HG03025 (cell line): ENCODE data around the gene SPO11.

Experiments
- ATAC-seq: cut with Tn5 transposase; IDR thresholded peaks from one replicate; pipeline ENCODE4 v1.9.1; 2021; ENCODE audit warnings: mild to moderate bottlenecking, moderate library complexity; ENCODE audit not compliant: unreplicated experiment, low FRiP score

Gene SPO11

GRCh38 chr20:57372581-57373350 lies 43.2 kb downstream of the SPO11 start:
- no peak for ATAC-seq

GRCh38 chr20:57374343-57374930 lies 44.8 kb downstream of the SPO11 start:
- ATAC-seq: no peak

- ATAC-seq: no peak
These were observed 45.5 kb downstream of the SPO11 start for GRCh38 chr20:57374931-57375651.

GRCh38 chr20:57375652-57376230 lies 46.1 kb downstream of the SPO11 start:
- ATAC-seq: no peak

GRCh38 chr20:57377350-57377749 lies 47.7 kb downstream of the SPO11 start:
- no peak for ATAC-seq

GRCh38 chr20:57378107-57378506 lies 48.5 kb downstream of the SPO11 start:
- ATAC-seq: no peak

- no peak for ATAC-seq
These were observed 49.2 kb downstream of the SPO11 start for GRCh38 chr20:57378646-57379262.

- no peak for ATAC-seq
These were observed 49.7 kb downstream of the SPO11 start for GRCh38 chr20:57379263-57379647.

GRCh38 chr20:57380081-57380750 lies 50.6 kb downstream of the SPO11 start:
- no peak for ATAC-seq

GRCh38 chr20:57381596-57382503 lies 52.2 kb downstream of the SPO11 start:
- no peak for ATAC-seq

- no peak for ATAC-seq
These were observed 52.9 kb downstream of the SPO11 start for GRCh38 chr20:57382516-57382915.

- ATAC-seq: no peak
These were observed 54.1 kb downstream of the SPO11 start for GRCh38 chr20:57383447-57384347.

GRCh38 chr20:57384486-57384885 lies 54.9 kb downstream of the SPO11 start:
- ATAC-seq: no peak

GRCh38 chr20:57384953-57385761 lies 55.6 kb downstream of the SPO11 start:
- ATAC-seq: no peak

GRCh38 chr20:57385940-57386339 lies 56.3 kb downstream of the SPO11 start:
- ATAC-seq: no peak

GRCh38 chr20:57386762-57387161 lies 57.2 kb downstream of the SPO11 start:
- ATAC-seq: no peak

GRCh38 chr20:57387463-57387862 lies 57.9 kb downstream of the SPO11 start:
- ATAC-seq: no peak
